IMR-90 (cell line): ENCODE data around the gene SLC7A7. TPM values are rescaled to one million over a fixed set of nuclear protein-coding genes. Genes with fewer than 3 reads are reported as not detected.
A peak's percentile ranks its signal among the peaks of the same experiment; 100 is the strongest.

Source experiments
- ATAC-seq: fragments of 200-7000 bp; cut with Tn5 transposase; 2 replicates; pipeline ENCODE4 v1.9.1; 2020; ENCODE audit warnings: low read depth, mild to moderate bottlenecking, moderate library complexity
- BruUV-seq: library from RNA; stranded (reverse); fragments of 400-500 nt; replicated peaks from 2 replicates; lab custom pipeline; 2021; lab: Mats Ljungman, UMichigan
- CTCF ChIA-PET: fragments of 300-600 bp; formaldehyde crosslinking; extraction: SDS; loops from one replicate; lab custom pipeline; 2021; ENCODE audit warnings: antibody characterized with exemption; lab: Yijun Ruan, JAX
- POLR2A ChIA-PET: fragments of 300-600 bp; sonication (Branson Sonifier 250); formaldehyde crosslinking; loops from one replicate; lab custom pipeline; 2022; ENCODE audit warnings: antibody characterized with exemption; ENCODE audit not compliant: unreplicated experiment; lab: Charles Lee
- DNase-seq: peaks from one replicate; pipeline ENCODE4 v3.0.0; 2013
- H2AFZ ChIP-seq: replicated peaks from 2 replicates; pipeline ENCODE3; 2013; ENCODE audit warnings: low read length, mild to moderate bottlenecking; ENCODE audit not compliant: poor library complexity
- H2AK5ac ChIP-seq: 2 replicates; pipeline ENCODE4 v1.6.1; 2013; ENCODE audit warnings: low read depth, low read length, inconsistent platforms
- H2AK9ac ChIP-seq: replicated peaks from 2 replicates; pipeline ENCODE3; 2013; ENCODE audit warnings: mild to moderate bottlenecking, low read depth, low read length, moderate library complexity; ENCODE audit not compliant: poor library complexity
- H2BK120ac ChIP-seq: 2 replicates; pipeline ENCODE4 v1.6.1; 2013; ENCODE audit warnings: low read depth, low read length, inconsistent platforms
- H2BK15ac ChIP-seq: 3 replicates; pipeline ENCODE4 v1.6.1; 2013; ENCODE audit warnings: low read depth, low read length, inconsistent platforms
- H2BK20ac ChIP-seq: 2 replicates; pipeline ENCODE4 v1.6.1; 2013; ENCODE audit warnings: low read depth, mild to moderate bottlenecking, inconsistent platforms, low read length, moderate library complexity
- H2BK5ac ChIP-seq: 2 replicates; pipeline ENCODE4 v1.6.1; 2013; ENCODE audit warnings: mild to moderate bottlenecking, low read depth, low read length, inconsistent platforms; ENCODE audit not compliant: poor library complexity, severe bottlenecking
- H3K14ac ChIP-seq: replicated peaks from 2 replicates; pipeline ENCODE4 v1.6.1; 2013; ENCODE audit warnings: low read depth, low read length, inconsistent platforms
- H3K18ac ChIP-seq: 2 replicates; pipeline ENCODE4 v1.6.1; 2013; ENCODE audit warnings: low read depth, low read length, control low read depth
- H3K23ac ChIP-seq: 2 replicates; pipeline ENCODE4 v1.6.1; 2013; ENCODE audit warnings: low read depth, low read length, inconsistent platforms
- H3K27ac ChIP-seq: 2 replicates; pipeline ENCODE4 v1.5.1; 2013; ENCODE audit warnings: mild to moderate bottlenecking, control low read depth, low read length; ENCODE audit not compliant: insufficient read depth
- H3K27me3 ChIP-seq: 2 replicates; pipeline ENCODE4 v1.6.1; 2013; ENCODE audit warnings: low read length; ENCODE audit not compliant: control insufficient read depth, insufficient read depth
- H3K36me3 ChIP-seq: 2 replicates; pipeline ENCODE4 v1.6.1; 2013; ENCODE audit warnings: low read length, mixed read lengths; ENCODE audit not compliant: control insufficient read depth, insufficient read depth
- H3K4ac ChIP-seq: 2 replicates; pipeline ENCODE4 v1.6.1; 2013; ENCODE audit warnings: low read depth, low read length, inconsistent platforms
- H3K4me1 ChIP-seq: 2 replicates; pipeline ENCODE4 v1.6.1; 2013; ENCODE audit warnings: low read length, mixed read lengths; ENCODE audit not compliant: control insufficient read depth, insufficient read depth
- H3K4me2 ChIP-seq: 2 replicates; pipeline ENCODE4 v1.6.1; 2013; ENCODE audit warnings: low read depth, mild to moderate bottlenecking, control low read depth, low read length, moderate library complexity
- H3K4me3 ChIP-seq: 2 replicates; pipeline ENCODE4 v1.5.1; 2013; ENCODE audit warnings: low read depth, mild to moderate bottlenecking, control low read depth, low read length, moderate library complexity; ENCODE audit not compliant: insufficient read depth
- H3K56ac ChIP-seq: 2 replicates; pipeline ENCODE4 v1.6.1; 2013; ENCODE audit warnings: low read length, inconsistent platforms; ENCODE audit not compliant: insufficient read depth; ENCODE audit errors: extremely low read depth
- H3K79me1 ChIP-seq, 2 experiments: 2 replicates each; pipeline ENCODE4 v1.6.1; 2013; ENCODE audit warnings: low read length in 2 of 2, inconsistent platforms in 1 of 2, low read depth in 1 of 2
- H3K9ac ChIP-seq: 2 replicates; pipeline ENCODE4 v1.6.1; 2013; ENCODE audit warnings: low read depth, low read length, control low read depth
- H3K9me1 ChIP-seq: 2 replicates; pipeline ENCODE4 v1.6.1; 2013; ENCODE audit warnings: low read length, inconsistent platforms; ENCODE audit not compliant: insufficient read depth
- H3K9me3 ChIP-seq: 2 replicates; pipeline ENCODE4 v1.6.1; 2013; ENCODE audit warnings: low read length; ENCODE audit not compliant: control insufficient read depth, insufficient read depth
- H4K20me1 ChIP-seq: 2 replicates; pipeline ENCODE4 v1.6.1; 2013; ENCODE audit warnings: low read length, inconsistent platforms; ENCODE audit not compliant: insufficient read depth
- H4K5ac ChIP-seq: 2 replicates; pipeline ENCODE4 v1.6.1; 2013; ENCODE audit warnings: mild to moderate bottlenecking, low read depth, low read length, control low read depth
- H4K8ac ChIP-seq, 2 experiments: 2 replicates each; pipeline ENCODE4 v1.6.1; 2013; ENCODE audit warnings: low read depth in 2 of 2, low read length in 2 of 2, control low read depth in 1 of 2, inconsistent platforms in 1 of 2
- H4K91ac ChIP-seq: 2 replicates; pipeline ENCODE4 v1.6.1; 2013; ENCODE audit warnings: low read depth, low read length, inconsistent platforms; ENCODE audit not compliant: insufficient read depth
- BHLHE40 ChIP-seq: fragments of 150-350 bp; IDR thresholded peaks from 2 replicates; pipeline ENCODE4 v1.6.1; 2016; ENCODE audit warnings: mild to moderate bottlenecking, low read depth, low read length
- CEBPB ChIP-seq: IDR thresholded peaks from 2 replicates; pipeline ENCODE4 v1.6.1; 2012; ENCODE audit warnings: low read depth, low read length, improper control_type of control experiment
- CHD1 ChIP-seq: IDR thresholded peaks from 2 replicates; pipeline ENCODE4 v1.6.1; 2012; ENCODE audit warnings: low read depth, low read length, improper control_type of control experiment
- FOS ChIP-seq: fragments of 150-350 bp; IDR thresholded peaks from 2 replicates; pipeline ENCODE4 v1.6.1; 2016; ENCODE audit warnings: low read depth, low read length
- MXI1 ChIP-seq: IDR thresholded peaks from 2 replicates; pipeline ENCODE4 v1.6.1; 2012; ENCODE audit warnings: low read depth, mild to moderate bottlenecking, low read length, moderate library complexity, borderline replicate concordance
- NFE2L2 ChIP-seq: fragments of 150-350 bp; IDR thresholded peaks from 2 replicates; pipeline ENCODE4 v1.6.1; 2016; ENCODE audit warnings: low read depth, mild to moderate bottlenecking, low read length
- WGBS, 2 experiments: methylation state at CpG; one replicate each; pipeline versions ENCODE4 v1.1.5 to v1.1.7; 2013; ENCODE audit warnings: missing lambda C conversion rate in 2 of 2; ENCODE audit not compliant: insufficient read length in 1 of 2; ENCODE audit errors: extremely low coverage in 2 of 2; 5-methylcytosine and 5-hydroxymethylcytosine counted together
- dilution Hi-C: fragments of 300-500 bp; cut with HindIII; formaldehyde crosslinking; loops from one replicate; pipeline ENCODE4 v1.14.3; 2018; ENCODE audit warnings: low sequenced_read_pairs; ENCODE audit not compliant: unreplicated experiment
- in situ Hi-C: fragments of 300-500 bp; cut with MboI; formaldehyde crosslinking; loops from 3 replicates; pipeline ENCODE4 v1.14.3; 2019; ENCODE audit warnings: low sequenced_read_pairs, inconsistent platforms, mixed read lengths
- intact Hi-C: fragments of 100-400 bp; cut with micrococcal nuclease; formaldehyde crosslinking; loops from 2 replicates; pipeline ENCODE4 v1.10.0; 2022
- polyA plus RNA-seq, 3 experiments: library from polyadenylated mRNA; depleted of rRNA; stranded (reverse); fragments of >200 nt; gene quantifications; 2 replicates each; pipeline ENCODE4 v1.2.3, GENCODE V29; 2012; ENCODE audit warnings: low replicate concordance in 1 of 3
- total RNA-seq: library from RNA; depleted of rRNA; stranded (reverse); fragments of >200 nt; gene quantifications from 2 replicates; pipeline ENCODE4 v1.2.3, GENCODE V29; 2012
- TF ChIP-seq, protein P1 (sequence below): fragments of 150-350 bp; IDR thresholded peaks from 2 replicates; pipeline ENCODE4 v1.6.1; 2016; ENCODE audit warnings: low read depth, mild to moderate bottlenecking, low read length, moderate library complexity, borderline replicate concordance
- TF ChIP-seq, protein P2 (sequence below): conservative IDR thresholded peaks from 2 replicates; pipeline ENCODE4 v1.5.1; 2012; ENCODE audit warnings: mild to moderate bottlenecking, low read depth, low read length, improper control_type of control experiment

SLC7A7 gene
- total and polyA plus RNA-seq, 2 of the 4 experiments (the other 2 are of a cell fraction), result 1.8 to 2.0 TPM

GRCh38 chr14:22841769-22842168 lies 26.5 kb upstream of the SLC7A7 start:
- WGBS, 2 experiments, result 92% methylated on average over 7 of the region's 8 CpGs; no CpG with 5 or more reads in 1 of the 2 experiments
- intact Hi-C loops (no loop called here), in situ Hi-C loops (loop anchor here (10.0 kb wide), 1 partner anchor 257 kb away; the partner anchor contains the start of gene DAD1), dilution Hi-C loops (no loop called here)
- Histone ChIP-seq H2AK9ac (peak overlapping the region; percentile 71), H3K79me1 (peaks cover 10 to 66% of the 10 kb centered on the region in 2 experiments; a peak in 3 of 4 replicates), H3K27me3 (no peaks in the 10 kb centered on the region), H2BK15ac (no peak overlapping the region), H3K23ac (peak overlapping the region; percentile 48; the same call in 1 of the 2 replicates), H4K8ac (peak overlapping the region in 1 of 2 experiments; percentile 16; a peak in 1 of 4 replicates), H3K4me3 (no peak overlapping the region), H3K14ac (0 out of 2 replicates have a peak overlapping the region, but pooled peaks have one; percentile 6), H3K4ac (no peak overlapping the region), H3K9me3 (no peaks in the 10 kb centered on the region), H3K27ac (peak overlapping the region; percentile 4; the same call in 1 of the 2 replicates), H2BK5ac (no peak overlapping the region), H3K36me3 (peaks cover 71% of the 10 kb centered on the region), H3K18ac (no peak overlapping the region), H3K9ac (no peak overlapping the region), H2AFZ (peak overlapping the region; percentile 60), H2BK120ac (no peak overlapping the region), H2BK20ac (no peak overlapping the region), H3K4me1 (peaks cover 27% of the 10 kb centered on the region), H4K20me1 (peaks cover 60% of the 10 kb centered on the region), H4K5ac (no peak overlapping the region), H3K56ac (no peak overlapping the region), H2AK5ac (no peak overlapping the region), H4K91ac (no peak overlapping the region), H3K4me2 (no peak overlapping the region), H3K9me1 (peaks cover 27% of the 10 kb centered on the region)
- no peak for ATAC-seq
- ChIA-PET POLR2A (no interaction called here), CTCF (no interaction called here)
- no peak for DNase-seq
- BruUV-seq, result no TSS peak
- TF ChIP-seq, protein P1, sequence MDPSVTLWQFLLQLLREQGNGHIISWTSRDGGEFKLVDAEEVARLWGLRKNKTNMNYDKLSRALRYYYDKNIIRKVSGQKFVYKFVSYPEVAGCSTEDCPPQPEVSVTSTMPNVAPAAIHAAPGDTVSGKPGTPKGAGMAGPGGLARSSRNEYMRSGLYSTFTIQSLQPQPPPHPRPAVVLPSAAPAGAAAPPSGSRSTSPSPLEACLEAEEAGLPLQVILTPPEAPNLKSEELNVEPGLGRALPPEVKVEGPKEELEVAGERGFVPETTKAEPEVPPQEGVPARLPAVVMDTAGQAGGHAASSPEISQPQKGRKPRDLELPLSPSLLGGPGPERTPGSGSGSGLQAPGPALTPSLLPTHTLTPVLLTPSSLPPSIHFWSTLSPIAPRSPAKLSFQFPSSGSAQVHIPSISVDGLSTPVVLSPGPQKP, result no peak
- no peak for TF ChIP-seq MXI1
- TF ChIP-seq, protein P2, sequence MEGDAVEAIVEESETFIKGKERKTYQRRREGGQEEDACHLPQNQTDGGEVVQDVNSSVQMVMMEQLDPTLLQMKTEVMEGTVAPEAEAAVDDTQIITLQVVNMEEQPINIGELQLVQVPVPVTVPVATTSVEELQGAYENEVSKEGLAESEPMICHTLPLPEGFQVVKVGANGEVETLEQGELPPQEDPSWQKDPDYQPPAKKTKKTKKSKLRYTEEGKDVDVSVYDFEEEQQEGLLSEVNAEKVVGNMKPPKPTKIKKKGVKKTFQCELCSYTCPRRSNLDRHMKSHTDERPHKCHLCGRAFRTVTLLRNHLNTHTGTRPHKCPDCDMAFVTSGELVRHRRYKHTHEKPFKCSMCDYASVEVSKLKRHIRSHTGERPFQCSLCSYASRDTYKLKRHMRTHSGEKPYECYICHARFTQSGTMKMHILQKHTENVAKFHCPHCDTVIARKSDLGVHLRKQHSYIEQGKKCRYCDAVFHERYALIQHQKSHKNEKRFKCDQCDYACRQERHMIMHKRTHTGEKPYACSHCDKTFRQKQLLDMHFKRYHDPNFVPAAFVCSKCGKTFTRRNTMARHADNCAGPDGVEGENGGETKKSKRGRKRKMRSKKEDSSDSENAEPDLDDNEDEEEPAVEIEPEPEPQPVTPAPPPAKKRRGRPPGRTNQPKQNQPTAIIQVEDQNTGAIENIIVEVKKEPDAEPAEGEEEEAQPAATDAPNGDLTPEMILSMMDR, result no peak
- TF ChIP-seq NFE2L2, result no peak
- no peak for TF ChIP-seq FOS
- TF ChIP-seq CHD1, result no peak
- no peak for TF ChIP-seq CEBPB
- TF ChIP-seq BHLHE40, result no peak
